Neural progenitor cell (in vitro differentiated cells): ENCODE data around the gene GRIN2A. TPM values are rescaled to one million over a fixed set of nuclear protein-coding genes. Genes with fewer than 3 reads are reported as not detected.

Experiments
- DNase-seq: peaks from one replicate; pipeline ENCODE4 v3.0.0-alpha.2; 2016; ENCODE audit warnings: low spot score
- H2AFZ ChIP-seq: fragments of 200-600 bp; sonication (generic); replicated peaks from 2 replicates; pipeline ENCODE4 v1.6.1; 2016; ENCODE audit warnings: antibody characterized with exemption
- H3F3A ChIP-seq: fragments of 200-600 bp; sonication (generic); 2 replicates; pipeline ENCODE4 v1.6.1; 2016; ENCODE audit warnings: antibody characterized with exemption, low read depth
- H3K27ac ChIP-seq: fragments of 200-600 bp; sonication (generic); 2 replicates; pipeline ENCODE4 v1.5.1; 2016; ENCODE audit warnings: mild to moderate bottlenecking
- H3K27me3 ChIP-seq: fragments of 200-600 bp; sonication (generic); 2 replicates; pipeline ENCODE4 v1.6.1; 2016; ENCODE audit warnings: mild to moderate bottlenecking, moderate library complexity
- H3K36me3 ChIP-seq: fragments of 200-600 bp; sonication (generic); 2 replicates; pipeline ENCODE4 v1.5.1; 2016
- H3K4me1 ChIP-seq: fragments of 200-600 bp; sonication (generic); 2 replicates; pipeline ENCODE4 v1.6.1; 2016; ENCODE audit warnings: mixed run types
- H3K4me2 ChIP-seq: fragments of 200-600 bp; sonication (generic); 2 replicates; pipeline ENCODE4 v1.6.1; 2016
- H3K4me3 ChIP-seq: fragments of 200-600 bp; sonication (generic); 2 replicates; pipeline ENCODE4 v1.5.1; 2016
- H3K79me2 ChIP-seq: fragments of 200-600 bp; sonication (generic); 2 replicates; pipeline ENCODE4 v1.6.1; 2016; ENCODE audit warnings: low read depth
- H3K9ac ChIP-seq: fragments of 200-600 bp; sonication (generic); 2 replicates; pipeline ENCODE4 v1.6.1; 2016
- H3K9me3 ChIP-seq: fragments of 200-600 bp; sonication (generic); 2 replicates; pipeline ENCODE4 v1.5.1; 2016; ENCODE audit warnings: low read depth
- H4K20me1 ChIP-seq: fragments of 200-600 bp; sonication (generic); 2 replicates; pipeline ENCODE4 v1.6.1; 2016; ENCODE audit warnings: low read depth
- H3K27ac Mint-ChIP-seq: 3 replicates; pipeline ENCODE4 v1.8.0; 2021; ENCODE audit warnings: mixed read lengths
- H3K27me3 Mint-ChIP-seq: 2 replicates; pipeline ENCODE4 v1.8.0; 2022; ENCODE audit warnings: low read depth, mild to moderate bottlenecking, inconsistent platforms, moderate library complexity, mixed read lengths; ENCODE audit not compliant: insufficient read depth
- H3K36me3 Mint-ChIP-seq: 3 replicates; pipeline ENCODE4 v1.8.0; 2021; ENCODE audit warnings: mixed read lengths
- H3K4me1 Mint-ChIP-seq: 3 replicates; pipeline ENCODE4 v1.8.0; 2021; ENCODE audit warnings: mixed read lengths
- H3K4me3 Mint-ChIP-seq: 3 replicates; pipeline ENCODE4 v1.8.0; 2021; ENCODE audit warnings: mild to moderate bottlenecking, moderate library complexity, mixed read lengths
- H3K9me3 Mint-ChIP-seq: 3 replicates; pipeline ENCODE4 v1.8.0; 2020; ENCODE audit warnings: mixed read lengths
- EZH2 ChIP-seq: fragments of 200-600 bp; sonication (generic); IDR thresholded peaks from 2 replicates; pipeline ENCODE4 v1.6.1; 2017; ENCODE audit warnings: antibody characterized with exemption, mild to moderate bottlenecking, moderate library complexity
- EZH2phosphoT487 ChIP-seq: fragments of 200-600 bp; sonication (generic); IDR thresholded peaks from 2 replicates; pipeline ENCODE4 v1.6.1; 2017; ENCODE audit warnings: antibody characterized with exemption
- total RNA-seq: library from RNA; depleted of rRNA; stranded (reverse); fragments of >200 nt; gene quantifications from 2 replicates; pipeline ENCODE4 v1.2.3, GENCODE V29; 2015; ENCODE audit warnings: low replicate concordance
- TF ChIP-seq, protein P1 (sequence below): fragments of 200-600 bp; sonication (generic); IDR thresholded peaks from 2 replicates; pipeline ENCODE4 v1.5.1; 2017; ENCODE audit warnings: antibody characterized with exemption, mild to moderate bottlenecking

The GRIN2A gene
- total RNA-seq, 1 donor from 2014 or later = 1.6 TPM

DNA sequence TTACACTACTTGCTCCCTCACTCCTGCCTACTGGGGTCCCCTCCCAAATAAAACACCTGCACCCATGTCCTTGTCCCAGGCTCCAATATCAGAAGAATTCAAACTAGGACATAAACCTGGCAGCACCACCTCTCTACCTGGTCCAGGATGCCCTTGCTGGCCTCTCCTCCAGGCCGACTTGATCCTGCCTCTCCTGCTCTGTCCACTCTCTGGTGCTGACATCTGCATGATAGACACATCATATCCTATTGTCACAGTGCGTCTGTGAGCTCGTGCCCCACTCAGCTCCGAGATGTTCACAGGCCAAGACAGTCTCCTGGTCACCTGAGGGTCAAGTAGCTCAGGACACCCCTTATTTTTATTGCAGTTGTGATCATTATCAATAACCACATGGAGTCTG lies 31.5 kb upstream of the GRIN2A start:
- TF ChIP-seq, protein P1, sequence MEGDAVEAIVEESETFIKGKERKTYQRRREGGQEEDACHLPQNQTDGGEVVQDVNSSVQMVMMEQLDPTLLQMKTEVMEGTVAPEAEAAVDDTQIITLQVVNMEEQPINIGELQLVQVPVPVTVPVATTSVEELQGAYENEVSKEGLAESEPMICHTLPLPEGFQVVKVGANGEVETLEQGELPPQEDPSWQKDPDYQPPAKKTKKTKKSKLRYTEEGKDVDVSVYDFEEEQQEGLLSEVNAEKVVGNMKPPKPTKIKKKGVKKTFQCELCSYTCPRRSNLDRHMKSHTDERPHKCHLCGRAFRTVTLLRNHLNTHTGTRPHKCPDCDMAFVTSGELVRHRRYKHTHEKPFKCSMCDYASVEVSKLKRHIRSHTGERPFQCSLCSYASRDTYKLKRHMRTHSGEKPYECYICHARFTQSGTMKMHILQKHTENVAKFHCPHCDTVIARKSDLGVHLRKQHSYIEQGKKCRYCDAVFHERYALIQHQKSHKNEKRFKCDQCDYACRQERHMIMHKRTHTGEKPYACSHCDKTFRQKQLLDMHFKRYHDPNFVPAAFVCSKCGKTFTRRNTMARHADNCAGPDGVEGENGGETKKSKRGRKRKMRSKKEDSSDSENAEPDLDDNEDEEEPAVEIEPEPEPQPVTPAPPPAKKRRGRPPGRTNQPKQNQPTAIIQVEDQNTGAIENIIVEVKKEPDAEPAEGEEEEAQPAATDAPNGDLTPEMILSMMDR = no peak
- TF ChIP-seq EZH2phosphoT487 = no peak
- TF ChIP-seq EZH2 = no peak
- Mint-ChIP-seq H3K36me3 (no peaks in the 10 kb centered on the region), H3K4me3 (no peak overlapping the region), H3K9me3 (no peaks in the 10 kb centered on the region), H3K27ac (no peak overlapping the region), H3K4me1 (no peaks in the 10 kb centered on the region), H3K27me3 (no peaks in the 10 kb centered on the region)
- Histone ChIP-seq H3F3A (no peaks in the 10 kb centered on the region), H3K36me3 (no peaks in the 10 kb centered on the region), H3K27ac (no peak overlapping the region), H3K9me3 (no peaks in the 10 kb centered on the region), H2AFZ (no peak overlapping the region), H3K4me1 (no peaks in the 10 kb centered on the region), H3K4me3 (no peak overlapping the region), H3K27me3 (no peaks in the 10 kb centered on the region), H3K9ac (no peak overlapping the region), H3K4me2 (no peak overlapping the region), H4K20me1 (no peaks in the 10 kb centered on the region), H3K79me2 (no peaks in the 10 kb centered on the region)
- DNase-seq = no peak

DNA sequence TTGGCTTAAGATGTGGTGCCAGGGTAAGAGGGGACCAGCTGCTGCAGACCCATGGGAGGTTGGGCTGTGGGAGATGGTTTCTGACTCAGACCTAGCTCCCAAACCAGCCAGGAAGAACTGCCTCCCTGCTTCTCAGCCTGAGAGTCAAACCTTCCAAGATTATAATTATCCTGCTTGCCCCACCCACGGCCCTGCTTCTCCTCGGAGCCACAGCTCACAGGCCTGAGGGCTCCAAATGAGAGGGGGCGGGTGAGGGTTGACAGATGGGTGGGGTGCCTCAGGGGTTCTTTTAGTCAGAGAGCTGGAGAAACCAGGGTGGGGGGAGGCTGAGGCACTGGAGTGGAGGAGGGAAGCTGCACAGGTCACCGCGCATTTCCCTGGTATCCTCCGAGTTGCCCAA lies 28.7 kb upstream of the GRIN2A start:
- Histone ChIP-seq H3K9me3 (no peaks in the 10 kb centered on the region), H3K27ac (no peak overlapping the region), H3F3A (no peaks in the 10 kb centered on the region), H3K9ac (no peak overlapping the region), H3K27me3 (no peaks in the 10 kb centered on the region), H2AFZ (no peak overlapping the region), H3K4me2 (no peak overlapping the region), H3K79me2 (no peaks in the 10 kb centered on the region), H3K4me3 (no peak overlapping the region), H3K4me1 (no peaks in the 10 kb centered on the region), H4K20me1 (no peaks in the 10 kb centered on the region), H3K36me3 (no peaks in the 10 kb centered on the region)
- Mint-ChIP-seq H3K36me3 (no peaks in the 10 kb centered on the region), H3K27me3 (peaks cover 4% of the 10 kb centered on the region), H3K4me3 (no peak overlapping the region), H3K9me3 (peaks cover 2% of the 10 kb centered on the region), H3K4me1 (no peaks in the 10 kb centered on the region), H3K27ac (no peak overlapping the region)
- TF ChIP-seq EZH2phosphoT487 (no peak), EZH2 (no peak)
- TF ChIP-seq, protein P1 = no peak
- no peak for DNase-seq

DNA sequence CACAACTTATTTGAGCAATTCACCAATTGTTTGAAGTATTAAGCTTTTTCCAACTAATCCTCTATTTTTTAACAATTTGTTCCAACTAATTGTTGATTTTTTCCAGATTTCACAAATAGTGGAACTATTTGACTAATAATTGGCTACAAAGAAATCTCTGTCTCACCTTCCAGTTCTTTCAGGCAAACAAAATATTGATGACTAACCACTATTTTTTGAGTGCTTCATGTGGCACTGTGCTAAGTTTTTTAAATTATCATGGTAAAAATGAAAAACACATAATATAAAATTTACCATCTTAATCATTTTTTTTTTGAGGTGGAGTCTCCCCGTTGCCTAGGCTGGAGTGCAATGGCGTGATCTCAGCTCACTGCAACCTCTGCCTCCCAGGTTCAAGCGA lies 24.6 kb upstream of the GRIN2A start:
- Mint-ChIP-seq H3K4me1 (no peaks in the 10 kb centered on the region), H3K4me3 (no peak overlapping the region), H3K9me3 (peaks cover 13% of the 10 kb centered on the region), H3K27me3 (peaks cover 7% of the 10 kb centered on the region), H3K36me3 (no peaks in the 10 kb centered on the region), H3K27ac (no peak overlapping the region)
- TF ChIP-seq EZH2phosphoT487 = no peak
- TF ChIP-seq, protein P1 = no peak
- TF ChIP-seq EZH2 = no peak
- H3K9me3 ChIP-seq = no peaks in the 10 kb centered on the region
- H2AFZ ChIP-seq = no peak overlapping the region
- no peak overlapping the region for H3K4me3 ChIP-seq
- H4K20me1 ChIP-seq = no peaks in the 10 kb centered on the region
- no peaks in the 10 kb centered on the region for H3K4me1 ChIP-seq
- H3K36me3 ChIP-seq = no peaks in the 10 kb centered on the region
- H3K9ac ChIP-seq = no peak overlapping the region
- no peak overlapping the region for H3K4me2 ChIP-seq
- no peak for DNase-seq
- H3K27me3 ChIP-seq = no peaks in the 10 kb centered on the region
- H3F3A ChIP-seq = no peaks in the 10 kb centered on the region
- no peaks in the 10 kb centered on the region for H3K79me2 ChIP-seq
- H3K27ac ChIP-seq = no peak overlapping the region

DNA sequence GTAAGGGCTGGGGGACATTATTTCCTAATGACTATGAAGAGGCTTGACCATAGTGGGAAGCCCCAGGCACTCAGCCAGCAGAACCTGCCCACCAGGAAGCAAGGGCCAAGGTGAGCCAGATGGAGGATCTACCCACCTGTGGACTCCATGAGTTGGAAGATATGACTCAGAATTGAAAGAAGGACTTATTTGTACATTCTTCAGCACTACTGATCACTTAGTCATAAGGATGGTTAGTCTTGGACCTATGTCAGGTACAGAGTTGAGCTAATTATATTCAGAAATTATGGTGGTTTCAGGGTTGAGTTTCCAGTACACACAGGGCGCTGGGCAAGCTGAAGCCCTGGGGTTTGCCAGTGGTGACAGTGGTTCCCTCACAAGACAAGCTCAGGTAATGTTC lies 24.0 kb upstream of the GRIN2A start:
- H3K4me1 Mint-ChIP-seq = no peaks in the 10 kb centered on the region
- no peaks in the 10 kb centered on the region for H3K36me3 Mint-ChIP-seq
- TF ChIP-seq, protein P1 = no peak
- no peak for TF ChIP-seq EZH2
- TF ChIP-seq EZH2phosphoT487 = no peak

More for the DNA sequence above, 24.0 kb upstream of the GRIN2A start:
- Mint-ChIP-seq H3K4me3 (no peak overlapping the region), H3K27ac (no peak overlapping the region), H3K27me3 (peaks cover 7% of the 10 kb centered on the region), H3K9me3 (peaks cover 13% of the 10 kb centered on the region)
- no peaks in the 10 kb centered on the region for H3K4me1 ChIP-seq
- no peak overlapping the region for H3K9ac ChIP-seq
- no peak overlapping the region for H3K4me3 ChIP-seq
- H3K36me3 ChIP-seq = no peaks in the 10 kb centered on the region
- no peak overlapping the region for H3K4me2 ChIP-seq
- H3K9me3 ChIP-seq = no peaks in the 10 kb centered on the region
- no peaks in the 10 kb centered on the region for H3F3A ChIP-seq
- no peaks in the 10 kb centered on the region for H3K79me2 ChIP-seq
- DNase-seq = no peak
- no peaks in the 10 kb centered on the region for H4K20me1 ChIP-seq
- no peaks in the 10 kb centered on the region for H3K27me3 ChIP-seq
- no peak overlapping the region for H3K27ac ChIP-seq
- H2AFZ ChIP-seq = no peak overlapping the region
